Measurements from ENCODE around the gene CXCL3.

CXCL3 gene

GRCh38 chr4:74033739-74034138 is 4.8 kb downstream of the CXCL3 start:
- Histone ChIP-seq H3K4me3 (no peak overlapping the region), H3K9me3 (peaks cover 0 to 4% (median 0%) of the 10 kb centered on the region in 3 donors), H3K4me1 (peaks cover 0 to 8% (median 7%) of the 10 kb centered on the region in 4 donors), H3K27ac (no peak overlapping the region), H3K36me3 (no peaks in the 10 kb centered on the region), H3K27me3 (no peaks in the 10 kb centered on the region)
- intact Hi-C loops (cut with DNase I; ENCODE audit: low total_unique reads): no loop called here
- no peak for TF ChIP-seq CTCF (IDR thresholded peaks at IDR 0.05)
- DNase-seq: no peak

- no peak for DNase-seq
- Histone ChIP-seq H3K4me3 (no peak overlapping the region), H3K27ac (no peak overlapping the region)
These were observed 6.4 kb downstream of the CXCL3 start for GRCh38 chr4:74032064-74032463.

GRCh38 chr4:74031576-74031975 is 6.9 kb downstream of the CXCL3 start:
- Histone ChIP-seq H3K4me3 (no peak overlapping the region), H3K36me3 (no peaks in the 10 kb centered on the region), H3K9me3 (peaks cover 0 to 6% (median 0%) of the 10 kb centered on the region in 3 donors), H3K27me3 (no peaks in the 10 kb centered on the region), H3K27ac (no peak overlapping the region), H3K4me1 (no peaks in the 10 kb centered on the region)
- no peak for DNase-seq
- intact Hi-C loops (cut with DNase I; ENCODE audit: low total_unique reads): no loop called here
- no peak for TF ChIP-seq CTCF (IDR thresholded peaks at IDR 0.05)

More at GRCh38 chr4:74032064-74032463, 6.4 kb downstream of the CXCL3 start:
- no peak for TF ChIP-seq CTCF (IDR thresholded peaks at IDR 0.05)
- no peaks in the 10 kb centered on the region for H3K36me3 ChIP-seq
- H3K4me1 ChIP-seq: no peaks in the 10 kb centered on the region
- peaks cover 0 to 6% (median 0%) of the 10 kb centered on the region in 3 donors for H3K9me3 ChIP-seq
- intact Hi-C loops (cut with DNase I; ENCODE audit: low total_unique reads): no loop called here
- H3K27me3 ChIP-seq: no peaks in the 10 kb centered on the region

GRCh38 chr4:74030285-74030684 is 8.2 kb downstream of the CXCL3 start:
- intact Hi-C loops (cut with DNase I; ENCODE audit: low total_unique reads): no loop called here
- Histone ChIP-seq H3K4me3 (no peak overlapping the region), H3K36me3 (no peaks in the 10 kb centered on the region), H3K9me3 (peaks cover 0 to 6% (median 0%) of the 10 kb centered on the region in 3 donors), H3K27me3 (no peaks in the 10 kb centered on the region), H3K4me1 (no peaks in the 10 kb centered on the region), H3K27ac (no peak overlapping the region)
- no peak for TF ChIP-seq CTCF (IDR thresholded peaks at IDR 0.05)
- DNase-seq: no peak

GRCh38 chr4:74028504-74028903 is 10.0 kb downstream of the CXCL3 start:
- Histone ChIP-seq H3K27me3 (no peaks in the 10 kb centered on the region), H3K36me3 (no peaks in the 10 kb centered on the region), H3K9me3 (peaks cover 0 to 6% (median 0%) of the 10 kb centered on the region in 3 donors), H3K4me1 (no peaks in the 10 kb centered on the region), H3K27ac (no peak overlapping the region), H3K4me3 (no peak overlapping the region)
- DNase-seq: no peak
- no peak for TF ChIP-seq CTCF (IDR thresholded peaks at IDR 0.05)
- intact Hi-C loops (cut with DNase I; ENCODE audit: low total_unique reads): no loop called here

- no peak for TF ChIP-seq CTCF (IDR thresholded peaks at IDR 0.05)
- intact Hi-C loops (cut with DNase I; ENCODE audit: low total_unique reads): no loop called here
- no peaks in the 10 kb centered on the region for H3K27me3 ChIP-seq
- no peak for DNase-seq
- H3K9me3 ChIP-seq: peaks cover 0 to 1% (median 0%) of the 10 kb centered on the region in 3 donors
- H3K4me3 ChIP-seq: no peak overlapping the region
- no peak overlapping the region for H3K27ac ChIP-seq
- no peaks in the 10 kb centered on the region for H3K36me3 ChIP-seq
- no peaks in the 10 kb centered on the region for H3K4me1 ChIP-seq
These were observed 14.8 kb downstream of the CXCL3 start for GRCh38 chr4:74023709-74024108.
